Thyroid gland (tissue), 4 donors: Measurements from ENCODE around the gene SETD4.

Source experiments
- CTCF ChIP-seq, 6 experiments: fragments of 200-600 bp in 3 of 6; fragments of 450-650 bp in 3 of 6; sonication (generic) in 3 of 6; IDR thresholded peaks; one replicate each; pipeline ENCODE4 v1.5.1; 2016 to 2019; ENCODE audit warnings: antibody characterized with exemption in 6 of 6, mild to moderate bottlenecking in 2 of 6, inconsistent platforms in 1 of 6, moderate library complexity in 1 of 6
- POLR2A ChIP-seq, 2 donors: fragments of 450-650 bp; IDR thresholded peaks; one replicate each; pipeline ENCODE4 v1.6.1; 2017; ENCODE audit warnings: antibody characterized with exemption in 2 of 2, mild to moderate bottlenecking in 2 of 2, moderate library complexity in 1 of 2

- TF ChIP-seq POLR2A (IDR thresholded peaks at IDR 0.05) (no peak), CTCF (IDR thresholded peaks at IDR 0.05) (no peak)
Measured at GRCh38 chr21:36045993-36046392, 14.3 kb downstream of the SETD4 start.
